Activated CD8-positive, alpha-beta memory T cell treated with anti-CD3 and anti-CD28 coated beads, Interleukin-2, amount 50 U/mL, for 4 hours (primary cell): ENCODE measurements around the gene DBH.

Source experiments
- DNase-seq: peaks from one replicate; pipeline ENCODE4 v3.0.0-alpha.2; 2020

DBH gene

DNA sequence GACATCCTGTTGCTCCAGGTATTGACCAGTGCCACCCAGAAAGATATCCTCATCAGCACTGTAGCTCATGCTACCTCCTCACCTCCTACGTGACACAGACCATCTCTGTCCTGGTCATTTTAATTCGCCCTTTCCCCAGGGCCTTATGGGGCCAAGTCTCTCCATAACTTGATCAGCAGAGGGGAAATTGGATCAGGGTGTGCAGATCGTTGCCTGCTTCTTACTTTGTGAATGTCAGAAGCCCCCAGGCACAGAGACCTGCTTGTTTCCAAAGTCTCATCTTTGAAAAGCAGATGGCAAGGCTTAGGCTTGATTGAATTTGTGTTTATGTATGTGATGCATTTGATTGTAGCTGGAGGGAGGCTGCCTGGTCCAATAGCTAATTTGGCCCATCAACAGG lies 8.8 kb upstream of the DBH start:
- DNase-seq, result no peak

DNA sequence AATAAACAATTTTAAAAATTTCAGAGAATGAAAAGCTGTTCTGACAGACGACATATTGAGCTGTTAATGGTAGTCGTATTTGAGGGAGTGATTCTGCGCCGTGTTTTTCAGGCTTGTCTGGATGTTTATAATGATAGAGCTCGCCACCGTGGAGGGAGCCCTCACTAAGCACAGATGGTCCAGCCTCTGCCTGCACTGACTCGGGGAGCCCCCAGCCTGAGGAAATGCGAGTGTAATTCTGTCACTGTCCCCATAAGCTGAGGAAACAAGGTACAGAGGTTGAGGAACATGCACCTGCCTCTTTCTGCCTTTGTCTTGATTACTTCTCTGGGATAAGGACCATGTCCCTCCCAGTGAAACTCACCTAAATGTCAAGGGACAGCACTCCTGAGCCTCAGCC lies 7.4 kb upstream of the DBH start:
- no peak for DNase-seq

- no peak for DNase-seq
Measured at GRCh38 chr9:133629221-133630110, 6.7 kb upstream of the DBH start.

DNA sequence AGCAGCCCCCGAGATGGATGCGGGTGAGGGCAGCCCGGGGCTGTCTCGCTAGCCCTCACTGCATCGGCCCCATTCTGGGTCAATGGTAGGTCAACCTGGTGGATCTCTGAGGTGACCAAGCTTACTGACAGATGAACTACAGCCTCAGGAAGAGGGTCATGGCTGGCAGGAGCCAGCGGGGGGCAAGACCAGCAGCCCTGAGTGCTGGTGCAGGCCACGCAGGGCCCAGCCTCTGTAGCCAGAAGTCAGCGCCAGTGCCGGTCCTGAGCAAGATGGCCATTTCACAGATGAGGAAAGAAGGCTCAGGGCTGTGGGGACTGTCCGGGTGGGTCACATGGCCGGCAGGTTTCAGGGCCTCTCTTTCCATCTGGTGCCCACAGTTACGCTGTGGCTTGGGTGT lies 5.1 kb upstream of the DBH start:
- no peak for DNase-seq

- DNase-seq, result no peak
Measured at GRCh38 chr9:133632806-133633680, 3.1 kb upstream of the DBH start.

GRCh38 chr9:133633681-133634080 lies 2.5 kb upstream of the DBH start:
- DNase-seq, result no peak

GRCh38 chr9:133634081-133634691 lies 2.0 kb upstream of the DBH start:
- no peak for DNase-seq

DNA sequence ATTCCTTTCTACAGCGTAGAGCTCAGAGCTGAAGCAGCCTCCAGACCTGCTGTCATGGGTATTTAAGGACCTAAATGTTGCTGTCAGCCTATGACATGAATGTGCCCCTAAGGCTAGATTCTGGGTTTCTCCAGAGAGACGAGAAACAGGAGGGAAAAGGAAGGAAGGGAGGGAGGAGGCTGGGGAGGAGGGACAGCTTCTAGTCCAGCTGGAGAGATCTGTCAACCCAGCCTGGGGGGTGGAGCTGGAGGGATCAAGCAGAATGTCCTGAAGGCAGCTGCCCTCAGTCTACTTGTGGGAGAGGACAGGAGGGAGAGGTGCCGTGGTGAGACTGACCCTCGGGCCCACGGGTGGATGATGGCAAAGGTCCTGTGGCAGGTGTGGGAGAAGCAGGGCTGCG lies 1.1 kb upstream of the DBH start:
- no peak for DNase-seq

GRCh38 chr9:133636902-133637301 lies 739 bp downstream of the DBH start:
- DNase-seq, result no peak

DNA sequence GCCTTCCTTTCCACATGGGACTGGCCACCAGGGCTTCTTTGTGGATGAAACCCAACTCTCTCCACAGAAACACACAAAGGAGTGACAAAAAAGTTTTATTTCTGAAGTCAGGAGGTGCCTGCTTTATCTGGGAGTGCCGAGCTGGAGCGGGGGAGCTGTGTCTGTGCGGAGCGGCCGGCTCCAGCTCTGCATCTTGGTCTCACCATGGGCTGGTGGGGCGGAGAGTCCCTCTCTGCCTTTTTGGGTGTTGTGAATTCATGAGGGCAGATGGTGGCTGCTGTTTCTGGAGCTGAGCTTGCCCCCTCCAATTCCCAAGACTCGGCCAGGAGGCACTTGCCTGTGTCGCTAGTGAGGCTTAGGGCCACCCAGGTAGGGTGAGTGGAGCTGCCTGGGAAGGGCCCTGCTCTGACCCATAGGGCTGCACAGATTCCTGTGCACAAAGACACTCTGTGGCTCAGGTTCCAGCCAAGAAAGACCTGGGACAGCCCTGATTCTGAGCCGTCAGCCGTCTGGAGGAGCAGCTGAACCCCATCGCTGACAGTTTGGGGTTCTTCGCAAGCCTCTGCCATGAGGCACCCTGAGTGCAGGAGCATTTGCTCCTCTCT lies 1.4 kb downstream of the DBH start:
- DNase-seq, result no peak

DNA sequence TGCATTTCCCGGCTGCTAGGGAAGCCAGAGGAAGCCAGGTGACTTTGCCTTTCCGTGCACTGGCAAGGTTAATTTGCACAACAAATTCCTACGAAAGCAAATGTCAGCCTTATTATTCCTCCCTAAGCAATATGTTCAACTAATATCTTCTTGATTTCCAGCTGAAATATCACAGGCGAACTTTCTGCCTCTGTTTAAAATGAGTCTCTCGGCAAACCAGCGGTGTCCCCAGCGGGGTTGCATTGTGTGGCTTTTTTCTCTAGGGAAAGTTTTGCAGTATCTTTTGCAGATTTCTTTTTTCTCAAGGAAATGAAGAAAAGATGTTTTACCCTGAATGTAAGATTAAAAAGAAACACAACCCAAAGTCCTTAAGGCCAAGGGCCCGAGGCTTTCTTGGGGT lies 1.9 kb downstream of the DBH start:
- DNase-seq, result no peak

- no peak for DNase-seq
Measured at GRCh38 chr9:133638711-133639110, 2.5 kb downstream of the DBH start.

DNA sequence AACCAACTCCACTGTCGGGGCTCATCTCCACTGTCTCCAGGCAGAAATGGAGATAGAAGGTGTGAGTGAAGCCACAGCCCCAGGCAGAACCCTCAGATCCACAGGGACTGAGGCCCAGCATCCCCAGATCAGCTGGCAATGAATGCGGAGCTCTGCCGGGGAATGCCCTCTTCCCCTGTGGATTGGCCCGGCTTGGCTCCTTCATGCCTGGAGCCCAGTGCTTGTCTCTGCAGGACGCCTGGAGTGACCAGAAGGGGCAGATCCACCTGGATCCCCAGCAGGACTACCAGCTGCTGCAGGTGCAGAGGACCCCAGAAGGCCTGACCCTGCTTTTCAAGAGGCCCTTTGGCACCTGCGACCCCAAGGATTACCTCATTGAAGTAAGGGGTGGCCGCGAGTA lies 3.5 kb downstream of the DBH start:
- no peak for DNase-seq

DNA sequence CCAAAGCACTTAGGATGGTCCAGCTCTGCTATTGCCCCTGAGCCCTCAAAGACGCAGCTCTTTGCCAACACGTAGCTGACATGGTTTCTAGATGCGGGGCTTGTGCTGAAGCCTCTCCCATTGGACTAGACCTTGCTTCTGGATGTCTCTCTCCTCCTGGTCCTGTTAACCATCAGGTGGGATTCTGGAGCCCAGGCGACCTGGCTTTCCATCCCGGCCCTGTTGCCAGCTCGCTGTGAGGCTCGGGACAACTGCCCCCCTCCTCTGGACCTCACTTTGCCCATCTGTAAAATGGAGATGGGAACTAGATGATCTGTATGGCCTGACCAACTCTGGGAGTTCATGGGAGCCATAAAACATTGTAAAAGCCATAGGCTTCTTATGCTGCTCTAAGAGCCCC lies 4.0 kb downstream of the DBH start:
- DNase-seq, result no peak

GRCh38 chr9:133640580-133641395 lies 4.6 kb downstream of the DBH start:
- no peak for DNase-seq

DNA sequence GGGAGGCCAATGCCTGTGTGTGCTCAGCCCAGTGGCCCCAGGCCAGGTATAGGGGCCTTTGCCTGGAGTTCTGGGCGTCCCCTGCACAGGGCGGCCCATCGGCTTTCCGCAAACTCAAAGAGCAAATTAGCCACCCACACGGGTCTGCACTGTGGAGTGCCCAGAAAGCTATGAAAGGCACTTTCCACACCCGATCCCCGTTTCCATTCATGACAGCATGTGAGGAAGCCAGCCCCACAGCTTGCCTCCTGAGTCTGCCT lies 5.2 kb downstream of the DBH start:
- no peak for DNase-seq

GRCh38 chr9:133641861-133642595 lies 5.9 kb downstream of the DBH start:
- DNase-seq, result no peak

DNA sequence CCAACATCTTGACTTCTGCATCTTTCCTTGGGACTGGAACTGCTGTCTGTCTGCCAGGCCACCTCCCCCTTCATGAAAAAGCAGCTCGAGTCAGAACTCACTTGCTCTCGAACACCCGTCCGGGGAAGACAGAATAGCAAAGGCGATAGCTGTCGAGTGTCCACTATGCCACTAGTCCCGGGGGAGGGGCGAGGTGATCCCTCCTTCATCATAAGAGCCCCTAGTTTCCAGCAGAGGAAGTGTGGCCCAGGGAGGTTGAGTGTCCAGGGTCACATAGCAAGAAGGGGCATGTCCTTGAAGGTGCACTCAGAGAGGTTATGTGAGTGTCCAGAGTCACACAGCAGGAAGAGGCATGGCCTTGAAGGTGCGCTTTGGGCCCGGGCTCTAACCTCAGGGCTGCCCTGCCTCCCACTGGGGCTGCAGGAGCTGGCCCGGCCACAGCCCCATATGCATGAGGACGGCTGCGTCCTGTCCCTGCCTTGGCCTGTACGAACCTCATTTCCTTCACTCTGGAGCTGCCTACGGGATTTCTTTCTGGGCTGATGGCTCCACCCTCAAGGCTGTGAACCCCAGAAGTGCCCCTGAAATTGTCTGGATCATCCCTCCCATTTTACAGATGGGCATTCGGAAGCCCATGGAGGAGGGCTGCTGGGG lies 6.7 kb downstream of the DBH start:
- DNase-seq, result no peak

GRCh38 chr9:133643362-133643755 lies 7.2 kb downstream of the DBH start:
- DNase-seq, result no peak

DNA sequence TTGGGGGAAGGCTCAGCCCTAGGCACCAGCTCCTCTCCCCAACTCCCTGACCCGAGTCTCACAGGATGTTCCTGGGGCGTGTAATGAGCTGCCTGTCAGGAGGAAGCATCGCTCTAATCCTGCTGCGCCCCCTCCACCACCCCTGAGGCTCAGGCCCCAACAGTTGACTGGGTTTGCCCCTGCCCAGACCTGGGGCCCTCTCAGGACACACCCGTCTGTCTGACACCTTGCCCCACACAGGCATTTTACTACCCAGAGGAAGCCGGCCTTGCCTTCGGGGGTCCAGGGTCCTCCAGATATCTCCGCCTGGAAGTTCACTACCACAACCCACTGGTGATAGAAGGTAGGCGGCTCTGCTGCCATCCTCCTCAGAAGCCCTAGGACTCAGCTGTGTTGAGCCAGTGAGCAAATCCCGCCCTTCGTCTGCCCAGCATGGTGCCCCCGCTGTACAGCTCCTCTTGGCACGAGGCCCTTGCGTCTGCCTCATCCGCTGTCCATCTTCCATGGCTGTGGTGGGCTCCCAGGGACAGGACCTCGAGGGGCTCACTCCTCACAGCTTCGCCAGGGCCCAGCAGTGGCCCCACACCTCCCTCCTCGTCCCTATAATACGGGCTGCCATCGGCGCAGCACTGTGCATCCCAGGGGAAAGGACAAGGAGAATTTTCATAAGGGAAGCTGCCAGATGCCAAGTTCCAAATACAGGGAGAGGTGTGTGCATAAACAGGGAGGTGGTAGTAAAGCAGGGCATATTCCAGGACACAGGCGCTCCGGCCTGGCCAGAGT lies 8.0 kb downstream of the DBH start:
- DNase-seq, result no peak
